ENCODE data around the gene MEIS1. TPM values are rescaled to one million over a fixed set of nuclear protein-coding genes. Genes with fewer than 3 reads are reported as not detected.

MEIS1 gene
- total RNA-seq, 6 experiments from 2014 or later = 3.1 to 8.8 (median 4.2) TPM

DNA sequence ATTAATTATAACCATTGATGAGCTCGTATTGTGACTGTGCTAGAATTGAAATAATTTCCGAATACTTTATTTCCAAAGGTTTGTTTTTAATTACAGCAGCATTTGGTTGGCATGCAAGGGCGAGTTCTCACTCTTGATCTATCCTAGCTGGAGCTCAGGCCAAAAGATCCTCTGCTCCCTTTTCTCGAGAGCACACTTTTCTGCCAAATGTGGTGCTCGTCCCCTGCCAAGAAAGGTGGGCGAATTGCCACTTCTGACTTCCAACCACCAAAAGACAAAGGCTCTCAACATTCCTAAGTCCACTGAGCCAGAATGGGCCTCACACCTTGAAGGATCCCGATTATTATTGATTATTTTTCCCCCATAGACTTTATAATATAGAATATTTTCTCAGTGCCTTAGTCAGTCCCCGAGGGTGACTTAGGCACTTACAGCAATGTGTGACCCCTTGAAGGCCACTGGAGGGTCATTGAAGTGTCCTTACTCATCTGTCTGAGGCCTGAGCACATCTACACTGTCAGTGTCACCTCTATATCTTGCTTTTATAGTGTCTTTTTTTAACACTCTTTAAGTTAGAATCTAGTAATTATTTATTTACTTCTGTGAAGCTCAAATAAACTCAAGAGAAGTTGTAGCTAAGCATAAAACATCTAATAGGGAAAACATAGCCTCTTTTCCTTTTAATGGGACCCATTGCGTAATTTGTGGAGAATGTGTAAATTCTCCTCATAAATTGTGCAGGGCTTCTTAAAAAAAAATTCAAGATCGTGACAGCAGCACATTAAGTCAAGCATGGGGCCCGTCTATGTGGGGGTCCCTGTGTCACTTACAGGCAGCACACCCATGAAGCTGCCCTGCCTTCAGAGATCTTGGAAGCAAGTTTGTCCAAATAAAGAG is 98.3 kb downstream of the MEIS1 start:
- WGBS (ENCODE audit: insufficient coverage, low coverage, low lambda C conversion rate, missing lambda C conversion rate) = 69% methylated on average over 11 of the region's 11 CpGs
- no peaks in the 10 kb centered on the region for H3K27me3 ChIP-seq
- H3K36me3 ChIP-seq = no peaks in the 10 kb centered on the region
- TF ChIP-seq, protein P1, sequence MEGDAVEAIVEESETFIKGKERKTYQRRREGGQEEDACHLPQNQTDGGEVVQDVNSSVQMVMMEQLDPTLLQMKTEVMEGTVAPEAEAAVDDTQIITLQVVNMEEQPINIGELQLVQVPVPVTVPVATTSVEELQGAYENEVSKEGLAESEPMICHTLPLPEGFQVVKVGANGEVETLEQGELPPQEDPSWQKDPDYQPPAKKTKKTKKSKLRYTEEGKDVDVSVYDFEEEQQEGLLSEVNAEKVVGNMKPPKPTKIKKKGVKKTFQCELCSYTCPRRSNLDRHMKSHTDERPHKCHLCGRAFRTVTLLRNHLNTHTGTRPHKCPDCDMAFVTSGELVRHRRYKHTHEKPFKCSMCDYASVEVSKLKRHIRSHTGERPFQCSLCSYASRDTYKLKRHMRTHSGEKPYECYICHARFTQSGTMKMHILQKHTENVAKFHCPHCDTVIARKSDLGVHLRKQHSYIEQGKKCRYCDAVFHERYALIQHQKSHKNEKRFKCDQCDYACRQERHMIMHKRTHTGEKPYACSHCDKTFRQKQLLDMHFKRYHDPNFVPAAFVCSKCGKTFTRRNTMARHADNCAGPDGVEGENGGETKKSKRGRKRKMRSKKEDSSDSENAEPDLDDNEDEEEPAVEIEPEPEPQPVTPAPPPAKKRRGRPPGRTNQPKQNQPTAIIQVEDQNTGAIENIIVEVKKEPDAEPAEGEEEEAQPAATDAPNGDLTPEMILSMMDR (IDR thresholded peaks at IDR 0.05) = no peak
- no peak for TF ChIP-seq POLR2A (IDR thresholded peaks at IDR 0.05)
- no peak overlapping the region for H3K4me3 ChIP-seq
- peaks cover 0 to 3% (median 0%) of the 10 kb centered on the region in 4 donors for H3K4me1 ChIP-seq
- ATAC-seq (no peak), DNase-seq (no peak)
- no peak overlapping the region for H3K27ac ChIP-seq
- intact Hi-C loops (cut with DNase I) = no loop called here
- no peaks in the 10 kb centered on the region for H3K9me3 ChIP-seq

DNA sequence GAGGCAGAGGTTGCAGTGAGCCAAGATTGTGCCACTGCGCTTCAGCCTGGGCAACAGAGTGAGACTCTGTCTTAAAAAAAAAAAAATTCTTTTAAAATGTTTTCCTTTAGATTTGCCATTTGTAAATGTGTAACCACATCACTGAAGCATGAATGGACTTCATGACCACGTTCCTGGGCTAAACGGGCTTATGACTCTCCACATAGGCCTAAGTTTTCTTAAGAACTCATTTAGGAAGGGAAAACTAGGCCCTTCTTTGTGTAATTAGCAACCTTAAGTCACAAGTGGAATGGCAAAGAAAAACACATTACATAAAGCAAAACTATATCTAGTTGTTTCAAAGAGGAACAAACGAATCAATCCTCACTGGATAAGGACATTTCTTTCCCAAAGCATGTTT is 99.5 kb downstream of the MEIS1 start:
- Histone ChIP-seq H3K36me3 (no peaks in the 10 kb centered on the region), H3K27me3 (no peaks in the 10 kb centered on the region), H3K27ac (no peak overlapping the region), H3K4me3 (no peak overlapping the region), H3K4me1 (no peaks in the 10 kb centered on the region), H3K9me3 (no peaks in the 10 kb centered on the region)
- 85% methylated on average over 4 of the region's 4 CpGs for WGBS (ENCODE audit: insufficient coverage, low coverage, low lambda C conversion rate, missing lambda C conversion rate)
- ATAC-seq = no peak
- TF ChIP-seq, protein P1 (IDR thresholded peaks at IDR 0.05) = no peak
- TF ChIP-seq POLR2A (IDR thresholded peaks at IDR 0.05) = no peak
- DNase-seq = no peak
- intact Hi-C loops (cut with DNase I) = no loop called here

DNA sequence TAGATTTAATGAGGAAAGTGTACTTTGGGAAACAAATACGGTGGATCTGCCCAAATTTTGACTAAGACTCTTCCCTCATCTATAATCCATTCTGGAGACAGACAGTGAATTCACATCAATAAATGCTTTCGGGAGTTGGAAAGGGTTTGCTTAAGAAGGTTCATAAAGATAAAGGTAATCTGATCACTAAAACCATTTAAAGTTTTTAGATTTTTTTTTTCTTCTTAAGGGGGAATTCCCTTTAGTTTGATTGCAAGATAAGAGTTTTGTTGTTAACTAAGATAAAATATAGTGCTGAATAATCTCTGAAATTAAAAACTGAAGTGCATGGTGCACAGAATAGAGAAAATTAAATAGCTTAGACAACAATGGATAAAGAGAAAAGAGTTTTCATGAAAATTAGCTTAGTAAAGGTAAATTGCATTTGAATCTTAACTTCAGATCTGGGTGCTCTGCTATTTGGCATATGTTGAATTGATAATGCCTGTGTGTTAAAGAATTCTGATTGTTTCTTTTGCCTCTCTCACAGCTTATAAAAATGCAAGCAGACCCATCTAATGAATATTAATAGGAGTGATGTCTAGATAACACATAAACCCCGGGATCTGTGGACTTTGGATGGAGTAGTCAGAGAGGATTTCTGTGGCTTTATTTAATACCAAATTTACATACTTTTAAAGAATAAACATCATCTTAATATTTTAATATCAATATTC is 100.8 kb downstream of the MEIS1 start:
- no peak overlapping the region for H3K4me3 ChIP-seq
- intact Hi-C loops (cut with DNase I) = no loop called here
- H3K27ac ChIP-seq = no peak overlapping the region
- no peaks in the 10 kb centered on the region for H3K36me3 ChIP-seq
- WGBS (ENCODE audit: insufficient coverage, low coverage, low lambda C conversion rate, missing lambda C conversion rate) = 80% methylated on average over 3 of the region's 3 CpGs
- TF ChIP-seq, protein P1 (IDR thresholded peaks at IDR 0.05) = no peak
- no peak for DNase-seq
- H3K27me3 ChIP-seq = no peaks in the 10 kb centered on the region
- no peaks in the 10 kb centered on the region for H3K4me1 ChIP-seq
- no peaks in the 10 kb centered on the region for H3K9me3 ChIP-seq
- ATAC-seq = no peak

DNA sequence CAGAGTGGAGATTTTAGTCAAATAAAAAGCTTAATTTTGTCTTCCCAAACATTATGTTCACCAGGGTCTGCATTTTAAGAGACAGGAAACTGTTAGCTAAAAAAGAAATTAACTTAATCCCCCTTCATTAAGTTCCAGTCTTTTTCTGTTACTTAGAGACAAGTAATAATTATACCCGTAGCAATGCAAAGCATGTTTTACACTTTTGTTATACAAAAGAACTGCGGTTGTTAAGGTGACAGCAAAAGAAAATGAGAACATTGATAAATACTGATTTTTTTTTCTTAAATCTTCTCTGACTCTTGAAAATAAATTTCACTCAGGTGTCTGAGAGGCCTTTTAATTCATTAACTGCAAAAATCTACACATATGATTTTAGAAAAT is 101.4 kb downstream of the MEIS1 start:
- H3K27ac ChIP-seq = no peak overlapping the region
- no peaks in the 10 kb centered on the region for H3K4me1 ChIP-seq
- H3K36me3 ChIP-seq = no peaks in the 10 kb centered on the region
- 86% methylated on average over 2 of the region's 2 CpGs for WGBS (ENCODE audit: insufficient coverage, low coverage, low lambda C conversion rate, missing lambda C conversion rate)
- H3K4me3 ChIP-seq = no peak overlapping the region
- ATAC-seq (no peak), DNase-seq (no peak)
- TF ChIP-seq POLR2A (IDR thresholded peaks at IDR 0.05) = no peak
- TF ChIP-seq, protein P1 (IDR thresholded peaks at IDR 0.05) = no peak
- H3K27me3 ChIP-seq = no peaks in the 10 kb centered on the region
- intact Hi-C loops (cut with DNase I) = no loop called here
- no peaks in the 10 kb centered on the region for H3K9me3 ChIP-seq
